Endodermal cell (in vitro differentiated cells): ENCODE data around the gene ABHD15. TPM values are rescaled to one million over a fixed set of nuclear protein-coding genes. Genes with fewer than 3 reads are reported as not detected.

Experiments
- DNase-seq: peaks from one replicate; pipeline ENCODE4 v3.0.0-alpha.2; 2017
- H3K27ac ChIP-seq: 2 replicates; pipeline ENCODE4 v1.5.1; 2013; ENCODE audit warnings: mild to moderate bottlenecking, low read depth, low read length, moderate library complexity
- H3K27me3 ChIP-seq: 2 replicates; pipeline ENCODE4 v1.6.1; 2013; ENCODE audit warnings: mild to moderate bottlenecking, low read length, moderate library complexity; ENCODE audit not compliant: insufficient read depth, control insufficient read depth, poor library complexity, severe bottlenecking
- H3K36me3 ChIP-seq: 2 replicates; pipeline ENCODE4 v1.7.0; 2013; ENCODE audit warnings: mild to moderate bottlenecking, low read length, moderate library complexity; ENCODE audit not compliant: control insufficient read depth, insufficient read depth
- H3K4me1 ChIP-seq: one replicate; pipeline ENCODE4 v1.7.0; 2013; ENCODE audit warnings: low read length; ENCODE audit not compliant: control insufficient read depth, insufficient read depth
- H3K4me3 ChIP-seq: 2 replicates; pipeline ENCODE4 v1.5.1; 2013; ENCODE audit warnings: mild to moderate bottlenecking, low read length, moderate library complexity
- H3K9ac ChIP-seq: 2 replicates; pipeline ENCODE4 v1.6.1; 2013; ENCODE audit warnings: mild to moderate bottlenecking, low read length, moderate library complexity; ENCODE audit not compliant: poor library complexity, severe bottlenecking; ENCODE audit errors: extremely low read depth
- H3K9me3 ChIP-seq: 2 replicates; pipeline ENCODE4 v1.6.1; 2013; ENCODE audit warnings: mild to moderate bottlenecking, low read length, moderate library complexity; ENCODE audit not compliant: control insufficient read depth
- H3K27ac Mint-ChIP-seq: 2 replicates; pipeline ENCODE4 v1.8.0; 2020; ENCODE audit warnings: mixed read lengths
- H3K27me3 Mint-ChIP-seq: 2 replicates; pipeline ENCODE4 v1.8.0; 2021; ENCODE audit warnings: mild to moderate bottlenecking, mixed read lengths; ENCODE audit not compliant: insufficient read depth
- H3K36me3 Mint-ChIP-seq: 2 replicates; pipeline ENCODE4 v1.8.0; 2020; ENCODE audit warnings: low read depth, mixed read lengths
- H3K4me1 Mint-ChIP-seq: 2 replicates; pipeline ENCODE4 v1.8.0; 2020; ENCODE audit warnings: mixed read lengths
- H3K4me3 Mint-ChIP-seq: 2 replicates; pipeline ENCODE4 v1.8.0; 2020; ENCODE audit warnings: mild to moderate bottlenecking, moderate library complexity, mixed read lengths
- H3K9me3 Mint-ChIP-seq: 2 replicates; pipeline ENCODE4 v1.8.0; 2020; ENCODE audit warnings: mild to moderate bottlenecking, mixed read lengths
- CTCF ChIP-seq: fragments of 200-600 bp; sonication (generic); conservative IDR thresholded peaks from 2 replicates; pipeline ENCODE4 v1.5.0; 2021; ENCODE audit warnings: antibody characterized with exemption, mild to moderate bottlenecking
- WGBS, 2 experiments: methylation state at CpG; one replicate each; pipeline versions ENCODE4 v1.1.5 to v1.1.7; 2013; ENCODE audit warnings: missing lambda C conversion rate in 2 of 2, mixed read lengths in 1 of 2; ENCODE audit not compliant: insufficient coverage in 1 of 2, insufficient read length in 1 of 2; 5-methylcytosine and 5-hydroxymethylcytosine counted together
- long read RNA-seq, 4 experiments: library from polyadenylated mRNA in 2 of 4; library from RNA in 1 of 4; library from capped mRNA in 1 of 4; stranded (forward) in 3 of 4; unstranded in 1 of 4; transcript quantifications; one replicate each; pipeline ENCODE4 v2.0.0, GENCODE V29; 2020 to 2021; ENCODE audit warnings: inconsistent platforms in 1 of 4
- polyA plus RNA-seq, 2 experiments: library from polyadenylated mRNA; stranded (reverse); fragments of 50-300 nt; gene quantifications; one replicate each; pipeline ENCODE4 v1.2.3, GENCODE V29; 2013
- total RNA-seq, 2 donors: library from RNA; stranded (reverse); fragmentation: NEBNext Ultra II Directional in 1 of 2; extraction: Animal tissue kit (Norgen Biotek cat#: 25700) in 1 of 2; gene quantifications; 2 replicates in 1 of 2; 3 replicates in 1 of 2; pipeline ENCODE4 v1.2.1, GENCODE V29; 2021

The ABHD15 gene, protein sequence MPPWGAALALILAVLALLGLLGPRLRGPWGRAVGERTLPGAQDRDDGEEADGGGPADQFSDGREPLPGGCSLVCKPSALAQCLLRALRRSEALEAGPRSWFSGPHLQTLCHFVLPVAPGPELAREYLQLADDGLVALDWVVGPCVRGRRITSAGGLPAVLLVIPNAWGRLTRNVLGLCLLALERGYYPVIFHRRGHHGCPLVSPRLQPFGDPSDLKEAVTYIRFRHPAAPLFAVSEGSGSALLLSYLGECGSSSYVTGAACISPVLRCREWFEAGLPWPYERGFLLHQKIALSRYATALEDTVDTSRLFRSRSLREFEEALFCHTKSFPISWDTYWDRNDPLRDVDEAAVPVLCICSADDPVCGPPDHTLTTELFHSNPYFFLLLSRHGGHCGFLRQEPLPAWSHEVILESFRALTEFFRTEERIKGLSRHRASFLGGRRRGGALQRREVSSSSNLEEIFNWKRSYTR
- 1 to 10 TPM; 1.4 to 2.1 TPM for total RNA-seq
- 1.9 TPM for polyA plus RNA-seq (2013, experiment 1 of 2)
- 1.4 TPM for polyA plus RNA-seq (2013, experiment 2 of 2)
- long read RNA-seq, experiment 1, partial matches to known transcripts, result 0 of 1 reads
- long read RNA-seq, experiment 1, other reads (novel, unspliced or antisense), result 0 of 1 reads
- long read RNA-seq, experiment 2, partial matches to known transcripts, result 0 of 2 reads
- long read RNA-seq, experiment 2, other reads (novel, unspliced or antisense), result 0 of 2 reads
- long read RNA-seq, experiment 3, result 0 reads
- long read RNA-seq, experiment 4, result 0 reads

GRCh38 chr17:29566473-29567303 lies at the start of gene ABHD15:
TSS of gene ABHD15 (minus strand) at chr17:29567037. CDS start at chr17:29566966, 71 bp downstream.
- peak; percentile 90 for DNase-seq
- Histone ChIP-seq H3K9me3 (no peaks in the 10 kb centered on the region), H3K4me1 (no peaks in the 10 kb centered on the region), H3K27me3 (peaks cover 55% of the 10 kb centered on the region), H3K27ac (no peak within 1 kb of the TSS), H3K4me3 (peak within 1 kb of the TSS; percentile 85), H3K9ac (no peak within 1 kb of the TSS), H3K36me3 (no peaks in the 10 kb centered on the region)
- H3K27ac Mint-ChIP-seq, result no peak within 1 kb of the TSS
- peaks cover 65% of the 10 kb centered on the region for H3K27me3 Mint-ChIP-seq
- H3K36me3 Mint-ChIP-seq, result no peaks in the 10 kb centered on the region
- peaks cover 10% of the 10 kb centered on the region for H3K4me1 Mint-ChIP-seq
- no peaks in the 10 kb centered on the region for H3K9me3 Mint-ChIP-seq
- 2% methylated on average over 20 to 94 of the region's 94 CpGs for WGBS, 2 experiments
- no peak for TF ChIP-seq CTCF
- peak within 1 kb of the TSS; percentile 68 for H3K4me3 Mint-ChIP-seq

- no peak overlapping the region for H3K9ac ChIP-seq
- peak overlapping the region; percentile 65 for H3K4me3 ChIP-seq
- no peaks in the 10 kb centered on the region for H3K4me1 ChIP-seq
- H3K27me3 ChIP-seq, result peaks cover 77% of the 10 kb centered on the region
- peak; percentile 96 for DNase-seq
- H3K4me3 Mint-ChIP-seq, result peak overlapping the region; percentile 52
- H3K36me3 Mint-ChIP-seq, result no peaks in the 10 kb centered on the region
- TF ChIP-seq CTCF, result no peak
- peaks cover 2% of the 10 kb centered on the region for H3K4me1 Mint-ChIP-seq
- H3K27ac Mint-ChIP-seq, result no peak overlapping the region
- H3K27ac ChIP-seq, result no peak overlapping the region
- 5 to 6% methylated on average over 31 to 74 of the region's 74 CpGs for WGBS, 2 experiments
- no peaks in the 10 kb centered on the region for H3K9me3 ChIP-seq
- H3K9me3 Mint-ChIP-seq, result peaks cover 1% of the 10 kb centered on the region
- H3K36me3 ChIP-seq, result no peaks in the 10 kb centered on the region
- H3K27me3 Mint-ChIP-seq, result peaks cover 98% of the 10 kb centered on the region
Measured at GRCh38 chr17:29615492-29616299, 48.9 kb upstream of the ABHD15 start.
